Measurements from ENCODE around the gene TMEM164. TPM values are rescaled to one million over a fixed set of nuclear protein-coding genes. Genes with fewer than 3 reads are reported as not detected.

The TMEM164 gene
- polyA plus RNA-seq, 1 experiment, result 7.7 TPM

GRCh38 chrX:110104078-110104477 is 101.2 kb downstream of the TMEM164 start:
- DNase-seq (ENCODE audit: low read depth), result no peak
- Histone ChIP-seq H3K4me3 (ENCODE audit: low read depth, low read length) (no peak overlapping the region), H3K27me3 (ENCODE audit: control insufficient read depth, insufficient read depth, low read length) (no peaks in the 10 kb centered on the region), H3K36me3 (ENCODE audit: control insufficient read depth, insufficient read depth, low read length) (no peaks in the 10 kb centered on the region)
- ChIA-PET POLR2A (no interaction called here), CTCF (interaction anchor here (1.0 kb wide), 1 partner anchor 42 kb away, joined by 3 read pairs; no protein-coding TSS in a partner anchor)
- TF ChIP-seq CTCF (IDR thresholded peaks at IDR 0.05; ENCODE audit: insufficient read depth, low read depth, low read length), result no peak

GRCh38 chrX:110108381-110108821 is 105.5 kb downstream of the TMEM164 start:
- POLR2A ChIA-PET, result no interaction called here
- no peaks in the 10 kb centered on the region for H3K36me3 ChIP-seq (ENCODE audit: control insufficient read depth, insufficient read depth, low read length)
- no peak for TF ChIP-seq CTCF (IDR thresholded peaks at IDR 0.05; ENCODE audit: insufficient read depth, low read depth, low read length)
- H3K4me3 ChIP-seq (ENCODE audit: low read depth, low read length), result no peak overlapping the region
- no peaks in the 10 kb centered on the region for H3K27me3 ChIP-seq (ENCODE audit: control insufficient read depth, insufficient read depth, low read length)
- DNase-seq (ENCODE audit: low read depth), result no peak
- CTCF ChIA-PET, result no interaction called here

- DNase-seq (ENCODE audit: low read depth), result no peak
- H3K4me3 ChIP-seq (ENCODE audit: low read depth, low read length), result no peak overlapping the region
- ChIA-PET CTCF (interaction anchor here (0.7 kb wide), 1 partner anchor 15 kb away, joined by 3 read pairs; no protein-coding TSS in a partner anchor), POLR2A (no interaction called here)
- H3K36me3 ChIP-seq (ENCODE audit: control insufficient read depth, insufficient read depth, low read length), result no peaks in the 10 kb centered on the region
- TF ChIP-seq CTCF (IDR thresholded peaks at IDR 0.05; ENCODE audit: insufficient read depth, low read depth, low read length), result no peak
- no peaks in the 10 kb centered on the region for H3K27me3 ChIP-seq (ENCODE audit: control insufficient read depth, insufficient read depth, low read length)
Measured at GRCh38 chrX:110114260-110114776, 111.4 kb downstream of the TMEM164 start.

DNA sequence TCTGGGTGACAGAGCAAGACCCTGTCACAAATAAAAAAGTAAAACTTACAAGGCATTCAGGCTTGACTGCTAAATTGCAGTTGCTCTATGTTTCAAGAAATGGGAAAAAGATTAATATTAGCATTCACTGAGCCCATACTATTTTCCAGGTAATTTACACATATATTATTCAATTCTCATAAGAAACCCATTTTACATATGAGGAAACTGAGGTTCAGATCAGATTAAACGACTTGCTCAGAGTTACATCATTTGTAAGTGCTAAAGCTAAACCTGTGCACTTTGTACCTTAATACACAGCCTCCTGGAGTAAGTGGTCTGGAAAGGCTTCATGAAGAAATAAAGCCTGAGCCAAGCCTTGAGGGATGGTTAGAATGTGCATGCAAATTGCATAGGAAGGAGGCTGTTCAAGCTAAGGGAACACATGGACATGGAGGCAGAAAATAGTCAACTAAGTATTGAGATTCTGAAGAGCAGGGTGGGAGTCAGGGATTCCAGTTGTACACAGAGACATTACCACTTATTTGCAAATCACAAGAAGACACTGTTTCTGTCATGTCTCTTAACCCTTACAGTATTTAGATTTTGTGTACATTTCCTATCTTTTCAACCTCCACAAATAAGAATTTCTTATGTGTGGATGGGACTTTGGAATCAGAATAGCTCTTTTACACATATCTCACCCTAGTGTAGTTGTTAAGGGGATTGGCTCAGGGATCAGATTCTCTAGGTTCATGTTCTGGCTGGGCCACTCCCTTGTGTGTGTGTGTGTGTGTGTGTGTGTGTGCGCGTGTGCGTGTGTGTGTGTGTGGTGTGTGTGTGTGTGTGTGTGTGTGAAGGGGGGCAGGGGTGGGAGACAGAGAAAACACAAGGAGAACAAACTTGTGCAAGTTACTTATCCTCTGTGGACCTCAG is 113.4 kb downstream of the TMEM164 start:
- ChIA-PET POLR2A (no interaction called here), CTCF (no interaction called here)
- Histone ChIP-seq H3K27me3 (ENCODE audit: control insufficient read depth, insufficient read depth, low read length) (no peaks in the 10 kb centered on the region), H3K4me3 (ENCODE audit: low read depth, low read length) (no peak overlapping the region), H3K36me3 (ENCODE audit: control insufficient read depth, insufficient read depth, low read length) (no peaks in the 10 kb centered on the region)
- no peak for TF ChIP-seq CTCF (IDR thresholded peaks at IDR 0.05; ENCODE audit: insufficient read depth, low read depth, low read length)
- DNase-seq (ENCODE audit: low read depth), result no peak

- CTCF ChIA-PET, result no interaction called here
- no peaks in the 10 kb centered on the region for H3K27me3 ChIP-seq (ENCODE audit: control insufficient read depth, insufficient read depth, low read length)
- H3K4me3 ChIP-seq (ENCODE audit: low read depth, low read length), result no peak overlapping the region
- no peak for DNase-seq (ENCODE audit: low read depth)
- no peaks in the 10 kb centered on the region for H3K36me3 ChIP-seq (ENCODE audit: control insufficient read depth, insufficient read depth, low read length)
- POLR2A ChIA-PET, result no interaction called here
- no peak for TF ChIP-seq CTCF (IDR thresholded peaks at IDR 0.05; ENCODE audit: insufficient read depth, low read depth, low read length)
Measured at GRCh38 chrX:110118530-110118929, 115.6 kb downstream of the TMEM164 start.
